ENCODE results near the gene CCNG1. TPM values are rescaled to one million over a fixed set of nuclear protein-coding genes. Genes with fewer than 3 reads are reported as not detected.

The CCNG1 gene
- total RNA-seq, 3 donors from 2014 or later, result 138 to 190 (median 176) TPM

DNA sequence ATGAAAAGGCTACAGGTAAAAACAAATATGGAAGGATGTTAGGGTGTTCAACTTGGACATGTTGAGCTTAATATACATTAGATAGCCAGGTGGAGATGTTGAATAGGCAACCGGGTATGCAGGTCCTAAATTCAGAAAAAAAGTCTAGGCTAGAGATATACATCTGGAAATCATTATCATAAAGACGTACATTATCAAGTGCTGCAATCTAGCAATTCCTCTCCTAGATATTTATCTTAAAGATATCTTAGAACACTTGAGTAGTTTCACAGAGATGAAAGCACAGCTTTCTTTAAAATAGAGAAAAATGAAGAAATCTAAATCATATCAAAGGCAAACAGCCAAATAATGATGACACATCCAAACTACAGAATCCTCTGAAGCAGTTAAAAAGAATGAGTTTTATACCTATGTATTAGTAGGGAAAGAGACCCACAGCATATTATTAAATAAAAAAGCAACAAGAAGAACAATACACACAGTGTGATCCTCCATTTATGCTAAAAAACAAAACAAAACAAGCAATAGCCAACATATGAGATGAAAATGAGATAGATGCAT lies 18.7 kb downstream of the CCNG1 start:
- Histone ChIP-seq H3K9me3 (no peaks in the 10 kb centered on the region), H3K4me3 (no peak overlapping the region), H3K4me1 (ENCODE audit: low read depth) (peaks cover 5% of the 10 kb centered on the region), H3K36me3 (ENCODE audit: low read depth) (no peaks in the 10 kb centered on the region)
- no peak for ATAC-seq
- no peak for DNase-seq
- intact Hi-C loops (cut with DNase I, micrococcal nuclease), result no loop called here
- TF ChIP-seq CTCF (IDR thresholded peaks at IDR 0.05), result no peak

GRCh38 chr5:163456840-163457239 lies 19.4 kb downstream of the CCNG1 start:
- intact Hi-C loops (cut with DNase I, micrococcal nuclease), result no loop called here

GRCh38 chr5:163458778-163459385 lies 21.5 kb downstream of the CCNG1 start:
- DNase-seq (no peak), ATAC-seq (no peak)
- Histone ChIP-seq H3K4me3 (peak overlapping the region; percentile 38), H3K36me3 (ENCODE audit: low read depth) (no peaks in the 10 kb centered on the region), H3K9me3 (no peaks in the 10 kb centered on the region), H3K4me1 (ENCODE audit: low read depth) (peaks cover 5% of the 10 kb centered on the region)
- intact Hi-C loops (cut with DNase I, micrococcal nuclease), result no loop called here
- no peak for TF ChIP-seq CTCF (IDR thresholded peaks at IDR 0.05)

More at GRCh38 chr5:163456840-163457239, 19.4 kb downstream of the CCNG1 start:
- ATAC-seq (no peak), DNase-seq (no peak)
- Histone ChIP-seq H3K4me1 (ENCODE audit: low read depth) (peaks cover 5% of the 10 kb centered on the region), H3K4me3 (no peak overlapping the region), H3K9me3 (no peaks in the 10 kb centered on the region), H3K36me3 (ENCODE audit: low read depth) (no peaks in the 10 kb centered on the region)
- no peak for TF ChIP-seq CTCF (IDR thresholded peaks at IDR 0.05)

DNA sequence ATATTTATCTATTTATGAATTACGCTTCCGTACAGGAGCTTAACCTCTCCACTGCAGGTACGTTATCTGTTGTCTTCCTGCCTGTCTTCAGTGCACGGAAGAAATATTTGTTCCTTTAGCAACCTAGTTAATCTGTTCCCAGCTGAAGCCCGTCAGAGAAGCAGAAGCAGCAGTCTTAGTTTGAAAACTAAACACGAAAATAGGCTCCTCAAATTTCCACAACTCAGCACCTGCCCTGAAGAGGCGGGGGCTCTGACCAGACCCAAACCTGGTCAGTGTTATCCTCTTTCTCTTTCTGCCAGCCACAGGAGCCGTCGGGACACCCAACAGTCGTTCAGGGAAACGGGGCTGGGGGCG lies 22.0 kb downstream of the CCNG1 start:
- DNase-seq (no peak), ATAC-seq (peak; percentile 1)
- Histone ChIP-seq H3K4me1 (ENCODE audit: low read depth) (peaks cover 5% of the 10 kb centered on the region), H3K36me3 (ENCODE audit: low read depth) (no peaks in the 10 kb centered on the region), H3K4me3 (peak overlapping the region; percentile 38), H3K9me3 (no peaks in the 10 kb centered on the region)
- intact Hi-C loops (cut with DNase I, micrococcal nuclease), result no loop called here
- no peak for TF ChIP-seq CTCF (IDR thresholded peaks at IDR 0.05)

- DNase-seq, result peak; percentile 94 to 96 (median 96)
- Histone ChIP-seq H3K36me3 (ENCODE audit: low read depth) (no peaks in the 10 kb centered on the region), H3K4me1 (ENCODE audit: low read depth) (peaks cover 5% of the 10 kb centered on the region), H3K4me3 (peak within 1 kb of the TSS; percentile 38), H3K9me3 (no peaks in the 10 kb centered on the region)
- ATAC-seq, result peak; percentile 90
- TF ChIP-seq CTCF (IDR thresholded peaks at IDR 0.05), result no peak
- intact Hi-C loops (cut with DNase I, micrococcal nuclease), result no loop called here
Observed at GRCh38 chr5:163459819-163460561, 22.6 kb downstream of the CCNG1 start, which contains the start of gene NUDCD2. TSS of gene NUDCD2 (minus strand) at chr5:163460102. CDS start at chr5:163460050, 52 bp downstream.
